ENCODE measurements around the gene PPP2R5A.

Gene PPP2R5A

DNA sequence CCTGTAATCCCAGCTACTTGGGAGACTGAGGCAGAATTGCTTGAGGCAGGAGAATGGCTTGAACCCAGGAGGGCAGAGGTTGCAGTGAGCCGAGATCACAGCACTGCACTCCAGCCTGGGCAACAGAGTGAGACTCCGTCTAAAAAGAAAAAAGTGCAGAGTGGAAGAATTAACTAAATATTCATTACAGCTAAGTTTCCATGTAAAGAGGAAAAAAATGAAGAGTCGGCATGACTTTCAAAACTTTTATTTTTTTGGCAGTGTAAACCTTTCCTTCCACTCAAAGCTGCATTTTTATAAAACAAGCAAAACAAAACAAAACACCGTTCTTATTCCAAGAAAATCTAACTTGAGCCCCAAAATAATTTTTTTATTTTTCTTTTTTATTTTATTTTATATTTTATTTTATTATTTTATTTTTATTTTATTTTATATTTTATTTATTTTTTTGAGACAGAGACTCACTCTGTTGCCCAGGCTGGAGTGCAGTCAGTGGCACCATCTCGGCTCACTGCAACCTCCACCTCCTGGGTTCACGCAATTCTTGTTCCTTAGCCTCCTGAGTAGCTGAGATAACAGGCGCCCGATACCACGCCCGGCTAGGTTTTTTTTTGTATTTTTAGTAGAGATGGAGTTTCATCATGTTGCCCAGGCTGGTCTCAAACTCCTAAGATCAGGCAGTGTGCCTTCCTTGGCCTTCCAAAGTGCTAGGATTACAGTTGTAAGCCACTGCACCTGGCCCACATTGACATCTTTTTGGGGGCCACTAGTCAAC lies 66.6 kb downstream of the PPP2R5A start:
- no peak for TF ChIP-seq JUND (IDR thresholded peaks at IDR 0.05; ENCODE audit: low read depth)

GRCh38 chr1:212353181-212353580 lies 68.0 kb downstream of the PPP2R5A start:
- in situ Hi-C loops (cut with HindIII; ENCODE audit: low pct_unique_long_range_greater_than_20kb, low sequenced_read_pairs): no loop called here
- DNase-seq (ENCODE audit: low read depth in 1 of 2, low spot score in 1 of 2): no peak
- no peak for TF ChIP-seq JUND (IDR thresholded peaks at IDR 0.05; ENCODE audit: low read depth)

More for the DNA sequence above, 66.6 kb downstream of the PPP2R5A start:
- in situ Hi-C loops (cut with HindIII; ENCODE audit: low pct_unique_long_range_greater_than_20kb, low sequenced_read_pairs): no loop called here
- no peak for DNase-seq (ENCODE audit: low read depth in 1 of 2, low spot score in 1 of 2)

DNA sequence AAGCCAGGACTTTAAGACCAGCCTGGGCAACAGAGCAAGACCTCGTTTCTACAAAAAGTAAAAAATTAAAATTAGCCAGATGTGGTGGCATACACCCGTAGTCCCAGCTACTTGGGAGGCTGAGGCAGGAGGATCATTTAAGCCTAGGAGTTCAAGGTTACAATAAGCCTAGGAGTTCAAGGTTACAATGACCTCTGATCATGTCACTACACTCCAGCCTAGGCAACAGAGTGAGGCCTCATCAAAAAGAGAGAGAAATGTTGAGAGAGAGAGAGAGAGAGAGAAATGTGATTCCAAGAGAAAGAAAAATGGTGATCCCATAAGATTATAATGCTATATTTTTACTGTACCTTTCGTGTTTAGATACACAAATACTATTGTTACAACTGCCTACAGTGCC lies 69.3 kb downstream of the PPP2R5A start:
- in situ Hi-C loops (cut with HindIII; ENCODE audit: low pct_unique_long_range_greater_than_20kb, low sequenced_read_pairs): no loop called here

DNA sequence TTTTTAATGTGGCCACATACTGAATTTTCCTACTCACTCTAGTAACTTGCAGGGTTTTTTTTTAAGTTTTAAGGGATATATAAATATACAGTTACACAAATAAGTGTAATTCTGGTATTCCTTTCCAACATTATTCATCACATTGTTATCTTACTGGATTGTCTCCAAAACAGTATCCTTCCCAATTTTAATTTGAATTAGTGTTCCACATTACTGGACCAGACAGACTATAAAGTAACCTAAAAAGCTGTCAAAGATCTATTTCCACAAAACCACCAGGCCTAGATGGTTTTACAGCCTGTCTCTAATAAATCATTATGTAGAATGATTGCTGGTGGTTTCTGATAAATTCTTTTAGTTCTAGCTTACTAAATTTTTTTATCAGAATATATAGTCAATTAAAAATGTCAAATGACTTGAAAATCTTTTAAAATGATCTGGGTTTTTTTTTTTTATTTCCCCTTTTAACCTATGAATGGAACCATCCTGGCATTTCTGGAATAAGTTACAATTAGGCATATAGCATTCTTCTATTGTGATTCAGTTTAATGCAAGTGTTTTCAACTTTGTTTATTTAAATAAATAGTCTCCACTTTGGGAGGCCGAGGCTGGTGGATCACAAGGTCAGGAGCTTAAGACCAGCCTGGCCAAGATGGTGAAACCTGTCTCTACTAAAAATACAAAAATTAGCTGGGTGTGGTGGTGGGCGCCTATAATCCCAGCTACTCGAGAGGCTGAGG lies 70.2 kb downstream of the PPP2R5A start:
- no peak for DNase-seq (ENCODE audit: low read depth in 1 of 2, low spot score in 1 of 2)
- no peak for TF ChIP-seq JUND (IDR thresholded peaks at IDR 0.05; ENCODE audit: low read depth)
- in situ Hi-C loops (cut with HindIII; ENCODE audit: low pct_unique_long_range_greater_than_20kb, low sequenced_read_pairs): no loop called here

More for the DNA sequence above, 69.3 kb downstream of the PPP2R5A start:
- DNase-seq (ENCODE audit: low read depth in 1 of 2, low spot score in 1 of 2): no peak
- no peak for TF ChIP-seq JUND (IDR thresholded peaks at IDR 0.05; ENCODE audit: low read depth)

DNA sequence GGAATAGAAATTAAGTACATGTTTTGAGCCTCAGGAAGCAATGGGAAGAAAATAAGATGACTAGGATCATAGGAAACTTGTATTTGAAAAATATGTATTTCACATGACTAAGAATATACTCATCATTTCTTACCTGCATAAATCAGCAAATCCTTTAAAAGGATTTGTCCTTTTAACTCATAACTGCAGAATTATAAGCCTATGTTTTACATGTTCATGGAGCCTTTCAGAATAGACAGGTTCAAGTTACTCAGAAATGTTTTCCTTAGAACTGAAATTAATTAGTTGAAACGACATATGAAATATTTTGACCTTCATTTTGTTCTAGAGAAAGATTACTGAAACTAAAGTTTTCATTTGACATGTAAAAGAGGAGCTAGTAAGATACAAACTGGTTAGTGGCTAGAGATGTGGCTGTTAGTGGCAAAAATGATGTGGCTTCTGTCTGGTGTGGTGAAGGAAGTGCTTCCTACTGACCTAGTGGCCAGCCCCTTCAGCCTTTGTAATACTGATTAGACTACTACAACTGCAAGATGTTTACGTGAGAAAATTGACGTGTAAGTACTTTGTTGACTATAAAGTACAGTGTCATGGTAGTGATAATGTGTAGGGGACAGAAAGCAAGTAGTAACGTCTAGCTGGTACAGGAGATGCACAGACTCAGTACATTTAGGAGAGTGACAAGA lies 74.7 kb downstream of the PPP2R5A start:
- in situ Hi-C loops (cut with HindIII; ENCODE audit: low pct_unique_long_range_greater_than_20kb, low sequenced_read_pairs): no loop called here
- no peak for TF ChIP-seq JUND (IDR thresholded peaks at IDR 0.05; ENCODE audit: low read depth)
- no peak for DNase-seq (ENCODE audit: low read depth in 1 of 2, low spot score in 1 of 2)

- in situ Hi-C loops (cut with HindIII; ENCODE audit: low pct_unique_long_range_greater_than_20kb, low sequenced_read_pairs): no loop called here
- DNase-seq (ENCODE audit: low read depth in 1 of 2, low spot score in 1 of 2): no peak
- no peak for TF ChIP-seq JUND (IDR thresholded peaks at IDR 0.05; ENCODE audit: low read depth)
Observed at GRCh38 chr1:212364985-212365384, 79.8 kb downstream of the PPP2R5A start.

- TF ChIP-seq JUND (IDR thresholded peaks at IDR 0.05; ENCODE audit: low read depth): no peak
- in situ Hi-C loops (cut with HindIII; ENCODE audit: low pct_unique_long_range_greater_than_20kb, low sequenced_read_pairs): no loop called here
- DNase-seq (ENCODE audit: low read depth in 1 of 2, low spot score in 1 of 2): no peak
Observed at GRCh38 chr1:212366901-212367300, 81.7 kb downstream of the PPP2R5A start.

DNA sequence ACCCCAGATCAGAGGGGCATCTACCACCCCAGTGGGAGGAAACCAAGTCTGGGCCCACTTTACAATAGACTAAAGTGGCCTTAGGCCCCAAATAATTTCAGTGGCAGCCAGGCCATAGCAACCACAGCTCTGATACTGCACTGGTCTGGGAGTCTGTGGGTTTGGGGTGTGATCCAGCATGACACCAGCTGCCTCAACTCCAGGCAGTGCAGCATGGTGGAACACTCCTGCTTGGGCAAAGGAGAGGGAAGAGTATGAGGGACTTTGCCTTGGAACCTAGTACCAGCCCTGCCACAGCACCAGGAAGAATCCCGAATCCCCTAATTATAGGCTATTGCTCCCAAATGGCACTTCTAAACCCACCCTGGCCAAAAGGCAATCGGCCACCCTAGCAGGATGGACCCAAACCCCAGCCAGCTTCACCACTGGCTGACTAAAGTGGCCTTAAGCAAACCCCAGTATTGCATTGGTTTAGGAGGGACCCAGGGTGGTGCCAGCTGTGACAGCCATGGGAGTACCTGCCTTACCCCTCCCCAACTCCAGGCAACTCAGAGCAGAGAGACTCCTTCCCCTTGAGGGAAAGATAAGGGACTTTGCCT lies 82.4 kb downstream of the PPP2R5A start:
- no peak for TF ChIP-seq JUND (IDR thresholded peaks at IDR 0.05; ENCODE audit: low read depth)
- in situ Hi-C loops (cut with HindIII; ENCODE audit: low pct_unique_long_range_greater_than_20kb, low sequenced_read_pairs): no loop called here
- no peak for DNase-seq (ENCODE audit: low read depth in 1 of 2, low spot score in 1 of 2)

GRCh38 chr1:212368073-212368484 lies 82.9 kb downstream of the PPP2R5A start:
- TF ChIP-seq JUND (IDR thresholded peaks at IDR 0.05; ENCODE audit: low read depth): no peak
- peak; percentile 51 to 85 for DNase-seq (ENCODE audit: low read depth in 1 of 2, low spot score in 1 of 2)
- in situ Hi-C loops (cut with HindIII; ENCODE audit: low pct_unique_long_range_greater_than_20kb, low sequenced_read_pairs): no loop called here

GRCh38 chr1:212375986-212376385 lies 90.8 kb downstream of the PPP2R5A start:
- in situ Hi-C loops (cut with HindIII; ENCODE audit: low pct_unique_long_range_greater_than_20kb, low sequenced_read_pairs): no loop called here
- DNase-seq (ENCODE audit: low read depth in 1 of 2, low spot score in 1 of 2): no peak
- TF ChIP-seq JUND (IDR thresholded peaks at IDR 0.05; ENCODE audit: low read depth): no peak

GRCh38 chr1:212377644-212378043 lies 92.4 kb downstream of the PPP2R5A start:
- in situ Hi-C loops (cut with HindIII; ENCODE audit: low pct_unique_long_range_greater_than_20kb, low sequenced_read_pairs): no loop called here
- TF ChIP-seq JUND (IDR thresholded peaks at IDR 0.05; ENCODE audit: low read depth): no peak
- no peak for DNase-seq (ENCODE audit: low read depth in 1 of 2, low spot score in 1 of 2)

GRCh38 chr1:212379366-212379765 lies 94.2 kb downstream of the PPP2R5A start:
- in situ Hi-C loops (cut with HindIII; ENCODE audit: low pct_unique_long_range_greater_than_20kb, low sequenced_read_pairs): no loop called here
- no peak for DNase-seq (ENCODE audit: low read depth in 1 of 2, low spot score in 1 of 2)
- TF ChIP-seq JUND (IDR thresholded peaks at IDR 0.05; ENCODE audit: low read depth): no peak
